Activated T-cell treated with anti-CD3 and anti-CD28 coated beads, Interleukin-2, amount 50 U/mL, for 24 hours (primary cell): ENCODE results near the gene HDAC10.
"Not testable (repeated sequence)": the region's sequence is repeated elsewhere in the genome, so short reads cannot be mapped to it uniquely, and the experiment has no call there.

Source experiments
- DNase-seq: peaks from one replicate; pipeline ENCODE4 v3.0.0-alpha.2; 2020
- H3K27ac Mint-ChIP-seq: 2 replicates; pipeline ENCODE4 v1.8.0; 2020; ENCODE audit warnings: mild to moderate bottlenecking, mixed read lengths
- H3K27me3 Mint-ChIP-seq: 2 replicates; pipeline ENCODE4 v1.8.0; 2020; ENCODE audit warnings: mixed read lengths
- H3K36me3 Mint-ChIP-seq: 2 replicates; pipeline ENCODE4 v1.8.0; 2020; ENCODE audit warnings: low read depth, mixed read lengths
- H3K4me1 Mint-ChIP-seq: 2 replicates; pipeline ENCODE4 v1.8.0; 2020; ENCODE audit warnings: low read depth, mixed read lengths
- H3K4me3 Mint-ChIP-seq: 2 replicates; pipeline ENCODE4 v1.8.0; 2020; ENCODE audit warnings: mild to moderate bottlenecking, moderate library complexity, mixed read lengths
- H3K9me3 Mint-ChIP-seq: 2 replicates; pipeline ENCODE4 v1.8.0; 2020; ENCODE audit warnings: mixed read lengths

The HDAC10 gene

GRCh38 chr22:50278956-50279619, 28.0 kb upstream of the HDAC10 start:
- Mint-ChIP-seq H3K27me3 (no peaks in the 10 kb centered on the region), H3K9me3 (no peaks in the 10 kb centered on the region), H3K4me3 (no peak overlapping the region), H3K36me3 (no peaks in the 10 kb centered on the region), H3K27ac (no peak overlapping the region), H3K4me1 (peaks cover 2% of the 10 kb centered on the region)
- no peak for DNase-seq

GRCh38 chr22:50278461-50278860, 27.4 kb upstream of the HDAC10 start:
- no peaks in the 10 kb centered on the region for H3K27me3 Mint-ChIP-seq
- no peak overlapping the region for H3K4me3 Mint-ChIP-seq
- H3K27ac Mint-ChIP-seq: no peak overlapping the region
- H3K4me1 Mint-ChIP-seq: peaks cover 4% of the 10 kb centered on the region
- H3K36me3 Mint-ChIP-seq: no peaks in the 10 kb centered on the region
- no peaks in the 10 kb centered on the region for H3K9me3 Mint-ChIP-seq
- no peak for DNase-seq

- no peak overlapping the region for H3K4me3 Mint-ChIP-seq
- H3K36me3 Mint-ChIP-seq: no peaks in the 10 kb centered on the region
- no peak overlapping the region for H3K27ac Mint-ChIP-seq
- DNase-seq: no peak
- H3K27me3 Mint-ChIP-seq: peaks cover 2% of the 10 kb centered on the region
- no peaks in the 10 kb centered on the region for H3K9me3 Mint-ChIP-seq
- H3K4me1 Mint-ChIP-seq: peaks cover 4% of the 10 kb centered on the region
Measured at GRCh38 chr22:50277761-50278160, 26.7 kb upstream of the HDAC10 start.

GRCh38 chr22:50276143-50276542, 25.1 kb upstream of the HDAC10 start:
- no peak overlapping the region for H3K27ac Mint-ChIP-seq
- peaks cover 5% of the 10 kb centered on the region for H3K4me1 Mint-ChIP-seq
- H3K36me3 Mint-ChIP-seq: no peaks in the 10 kb centered on the region
- no peak for DNase-seq
- no peaks in the 10 kb centered on the region for H3K9me3 Mint-ChIP-seq
- no peak overlapping the region for H3K4me3 Mint-ChIP-seq
- H3K27me3 Mint-ChIP-seq: peaks cover 6% of the 10 kb centered on the region

GRCh38 chr22:50275181-50276055, 24.4 kb upstream of the HDAC10 start:
- no peaks in the 10 kb centered on the region for H3K36me3 Mint-ChIP-seq
- peaks cover 10% of the 10 kb centered on the region for H3K4me1 Mint-ChIP-seq
- H3K9me3 Mint-ChIP-seq: no peaks in the 10 kb centered on the region

GRCh38 chr22:50274771-50275170, 23.7 kb upstream of the HDAC10 start:
- Mint-ChIP-seq H3K4me1 (peaks cover 11% of the 10 kb centered on the region), H3K9me3 (no peaks in the 10 kb centered on the region), H3K27me3 (peaks cover 6% of the 10 kb centered on the region), H3K36me3 (no peaks in the 10 kb centered on the region), H3K4me3 (no peak overlapping the region), H3K27ac (no peak overlapping the region)
- DNase-seq: no peak

More at GRCh38 chr22:50275181-50276055, 24.4 kb upstream of the HDAC10 start:
- H3K27me3 Mint-ChIP-seq: peaks cover 6% of the 10 kb centered on the region
- H3K4me3 Mint-ChIP-seq: no peak overlapping the region
- no peak overlapping the region for H3K27ac Mint-ChIP-seq
- no peak for DNase-seq

GRCh38 chr22:50274311-50274710, 23.2 kb upstream of the HDAC10 start:
- Mint-ChIP-seq H3K36me3 (no peaks in the 10 kb centered on the region), H3K9me3 (no peaks in the 10 kb centered on the region), H3K27me3 (peaks cover 6% of the 10 kb centered on the region), H3K27ac (no peak overlapping the region), H3K4me3 (no peak overlapping the region), H3K4me1 (peaks cover 13% of the 10 kb centered on the region)
- peak; percentile 56 for DNase-seq

- H3K27ac Mint-ChIP-seq, H3K27me3 Mint-ChIP-seq, H3K4me3 Mint-ChIP-seq, DNase-seq, H3K9me3 Mint-ChIP-seq, H3K36me3 Mint-ChIP-seq: not testable (repeated sequence)
- peaks cover 14% of the 10 kb centered on the region for H3K4me1 Mint-ChIP-seq
Measured at GRCh38 chr22:50273781-50274180, 22.7 kb upstream of the HDAC10 start.

- not testable (repeated sequence) for H3K27ac Mint-ChIP-seq, H3K27me3 Mint-ChIP-seq, H3K9me3 Mint-ChIP-seq, H3K4me3 Mint-ChIP-seq, H3K36me3 Mint-ChIP-seq, DNase-seq
- peaks cover 17% of the 10 kb centered on the region for H3K4me1 Mint-ChIP-seq
Measured at GRCh38 chr22:50273352-50273751, 22.3 kb upstream of the HDAC10 start.

GRCh38 chr22:50272044-50272802, 21.2 kb upstream of the HDAC10 start:
- H3K36me3 Mint-ChIP-seq: no peaks in the 10 kb centered on the region
- H3K27me3 Mint-ChIP-seq: peaks cover 10% of the 10 kb centered on the region
- no peak overlapping the region for H3K4me3 Mint-ChIP-seq
- H3K4me1 Mint-ChIP-seq: peaks cover 21% of the 10 kb centered on the region
- H3K27ac Mint-ChIP-seq: no peak overlapping the region
- no peaks in the 10 kb centered on the region for H3K9me3 Mint-ChIP-seq
- DNase-seq: no peak

- Mint-ChIP-seq H3K36me3 (no peaks in the 10 kb centered on the region), H3K9me3 (no peaks in the 10 kb centered on the region), H3K4me3 (no peak overlapping the region)
Measured at GRCh38 chr22:50271519-50271970, 20.5 kb upstream of the HDAC10 start.

GRCh38 chr22:50270666-50271394, 19.8 kb upstream of the HDAC10 start:
- no peaks in the 10 kb centered on the region for H3K36me3 Mint-ChIP-seq
- H3K9me3 Mint-ChIP-seq: no peaks in the 10 kb centered on the region
- peaks cover 10% of the 10 kb centered on the region for H3K27me3 Mint-ChIP-seq
- H3K27ac Mint-ChIP-seq: no peak overlapping the region
- H3K4me1 Mint-ChIP-seq: peaks cover 21% of the 10 kb centered on the region
- peak overlapping the region; percentile 69 for H3K4me3 Mint-ChIP-seq
- DNase-seq: peak; percentile 79

More at GRCh38 chr22:50271519-50271970, 20.5 kb upstream of the HDAC10 start:
- Mint-ChIP-seq H3K27ac (no peak overlapping the region), H3K27me3 (peaks cover 10% of the 10 kb centered on the region), H3K4me1 (peaks cover 21% of the 10 kb centered on the region)
- DNase-seq: peak; percentile 70

- Mint-ChIP-seq H3K4me3 (peak within 1 kb of the TSS; percentile 74), H3K9me3 (no peaks in the 10 kb centered on the region), H3K36me3 (no peaks in the 10 kb centered on the region), H3K4me1 (peaks cover 21% of the 10 kb centered on the region), H3K27ac (no peak within 1 kb of the TSS), H3K27me3 (peaks cover 10% of the 10 kb centered on the region)
- DNase-seq: peak; percentile 81
Measured at GRCh38 chr22:50269970-50270665, 19.1 kb upstream of the HDAC10 start, which contains the start of gene MAPK11. Gene MAPK11 (minus strand): TSS chr22:50270380. CDS start chr22:50270292, 88 bp downstream.
